Fibroblast of lung (primary cell): ENCODE results near the gene DALRD3.

Source experiments
- EZH2 ChIP-seq: IDR thresholded peaks from 2 replicates; pipeline ENCODE4 v1.5.1; 2012; ENCODE audit warnings: low read length, control low read depth, mild to moderate bottlenecking; ENCODE audit errors: missing control alignments
- TF ChIP-seq, protein P1 (sequence below), 2 donors: IDR thresholded peaks in 1 of 2; conservative IDR thresholded peaks in 1 of 2; 1 replicate in 1 of 2; 2 replicates in 1 of 2; pipeline ENCODE4 v1.5.1; 2011 to 2012; ENCODE audit warnings: low read length in 2 of 2, control low read depth in 1 of 2, inconsistent platforms in 1 of 2, low read depth in 1 of 2, mild to moderate bottlenecking in 1 of 2

- TF ChIP-seq, protein P1, sequence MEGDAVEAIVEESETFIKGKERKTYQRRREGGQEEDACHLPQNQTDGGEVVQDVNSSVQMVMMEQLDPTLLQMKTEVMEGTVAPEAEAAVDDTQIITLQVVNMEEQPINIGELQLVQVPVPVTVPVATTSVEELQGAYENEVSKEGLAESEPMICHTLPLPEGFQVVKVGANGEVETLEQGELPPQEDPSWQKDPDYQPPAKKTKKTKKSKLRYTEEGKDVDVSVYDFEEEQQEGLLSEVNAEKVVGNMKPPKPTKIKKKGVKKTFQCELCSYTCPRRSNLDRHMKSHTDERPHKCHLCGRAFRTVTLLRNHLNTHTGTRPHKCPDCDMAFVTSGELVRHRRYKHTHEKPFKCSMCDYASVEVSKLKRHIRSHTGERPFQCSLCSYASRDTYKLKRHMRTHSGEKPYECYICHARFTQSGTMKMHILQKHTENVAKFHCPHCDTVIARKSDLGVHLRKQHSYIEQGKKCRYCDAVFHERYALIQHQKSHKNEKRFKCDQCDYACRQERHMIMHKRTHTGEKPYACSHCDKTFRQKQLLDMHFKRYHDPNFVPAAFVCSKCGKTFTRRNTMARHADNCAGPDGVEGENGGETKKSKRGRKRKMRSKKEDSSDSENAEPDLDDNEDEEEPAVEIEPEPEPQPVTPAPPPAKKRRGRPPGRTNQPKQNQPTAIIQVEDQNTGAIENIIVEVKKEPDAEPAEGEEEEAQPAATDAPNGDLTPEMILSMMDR (conservative IDR thresholded peaks at IDR 0.05 in 1 of 2, IDR thresholded peaks at IDR 0.05 in 1 of 2; ENCODE audit: low read depth in 1 of 2, low read length in 2 of 2), result no peak
- TF ChIP-seq EZH2, result no peak
Observed at GRCh38 chr3:48966876-48967361, 51.5 kb downstream of the DALRD3 start.
